Measurements from ENCODE around the gene CEP192.

CEP192 gene

DNA sequence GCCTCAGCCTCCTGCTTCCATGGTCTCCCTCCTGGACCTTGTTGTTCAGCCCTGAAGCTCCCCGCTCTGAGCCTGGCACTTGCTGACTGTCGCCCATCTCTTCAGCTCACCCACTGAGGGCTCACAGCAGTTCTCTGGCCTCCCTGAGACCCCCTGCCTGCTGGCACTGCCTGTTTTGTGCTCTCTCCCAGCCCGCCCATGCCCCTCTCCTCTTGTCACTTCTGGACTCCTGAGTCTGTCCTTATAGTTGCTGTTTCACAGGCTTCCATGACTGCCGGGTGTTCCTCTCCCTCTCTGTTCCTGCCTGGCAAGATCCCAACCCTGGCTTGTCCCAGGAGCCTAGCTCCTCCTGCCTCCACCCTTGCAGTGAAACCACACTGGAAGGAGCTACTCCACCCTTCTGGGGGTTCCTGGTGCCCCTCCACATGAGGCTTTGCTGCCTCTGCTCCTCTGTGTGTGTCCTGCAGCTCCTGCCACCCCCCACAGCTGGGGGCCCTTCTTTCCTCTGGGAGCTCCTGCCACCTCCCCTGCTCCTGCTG, 110.6 kb downstream of the CEP192 start:
- DNase-seq, result no peak

DNA sequence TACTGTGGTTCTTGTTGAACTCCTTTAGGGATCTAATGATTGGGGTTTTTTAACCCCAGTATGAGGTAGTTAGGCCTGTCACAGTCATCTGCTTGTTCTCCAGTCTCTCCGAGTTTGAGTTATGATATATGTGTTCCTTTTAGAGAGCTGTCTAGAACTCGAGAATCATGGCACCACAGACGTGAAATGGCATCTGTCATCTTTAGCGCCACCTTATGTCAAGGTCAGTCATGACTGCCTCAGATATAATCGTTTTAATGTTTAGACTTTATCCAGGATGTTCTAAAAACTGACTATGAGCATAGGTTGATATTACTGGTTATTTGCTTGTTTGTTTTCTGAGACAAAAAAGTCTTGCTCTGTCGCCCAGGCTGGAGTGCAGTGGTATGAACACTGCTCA, 112.2 kb downstream of the CEP192 start:
- DNase-seq, result no peak

GRCh38 chr18:13105059-13105458, 113.9 kb downstream of the CEP192 start:
- DNase-seq, result no peak

- DNase-seq, result no peak
Observed at GRCh38 chr18:13107074-13107473, 115.9 kb downstream of the CEP192 start.

GRCh38 chr18:13108330-13108729, 117.2 kb downstream of the CEP192 start:
- DNase-seq, result no peak

DNA sequence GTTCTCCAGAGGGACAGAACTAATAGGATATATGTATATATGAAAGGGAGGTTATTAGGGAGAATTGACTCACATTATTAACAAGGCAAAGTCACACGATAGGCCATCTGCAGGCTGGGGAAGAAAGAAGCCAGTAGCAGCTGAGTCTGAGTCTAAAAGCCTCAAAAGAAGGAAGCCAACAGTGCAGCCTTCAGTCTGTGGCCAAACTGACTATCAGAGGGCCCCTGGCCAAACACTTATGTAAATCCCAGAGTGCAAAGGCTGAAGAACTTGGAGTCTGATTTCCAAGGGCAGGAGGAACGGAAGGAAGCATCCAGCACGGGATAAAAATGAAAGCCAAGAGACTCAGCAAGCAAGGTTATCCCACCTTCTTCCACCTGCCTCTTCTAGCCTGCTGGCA, 119.4 kb downstream of the CEP192 start:
- no peak for DNase-seq

GRCh38 chr18:13112982-13113381, 121.8 kb downstream of the CEP192 start:
- peak; percentile 89 for DNase-seq

- DNase-seq, result peak; percentile 21
Observed at GRCh38 chr18:13120255-13120654, 129.1 kb downstream of the CEP192 start.

- DNase-seq, result peak; percentile 52
Observed at GRCh38 chr18:13120983-13121441, 129.8 kb downstream of the CEP192 start.

DNA sequence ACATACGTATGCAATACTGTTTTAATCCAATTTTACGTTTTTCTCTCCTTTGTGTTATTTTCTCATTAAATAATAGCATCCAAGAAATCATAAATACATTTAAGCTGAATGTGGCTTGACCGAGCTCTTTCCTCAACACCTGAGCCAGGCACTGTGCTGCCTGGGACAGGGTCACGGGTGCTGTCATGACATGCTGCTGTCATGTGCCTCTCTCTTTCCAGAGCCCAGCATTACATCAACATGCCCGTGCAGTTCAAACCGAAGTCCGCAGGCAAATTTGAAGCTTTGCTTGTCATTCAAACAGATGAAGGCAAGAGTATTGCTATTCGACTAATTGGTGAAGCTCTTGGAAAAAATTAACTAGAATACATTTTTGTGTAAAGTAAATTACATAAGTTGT, 133.2 kb downstream of the CEP192 start:
- DNase-seq, result no peak

DNA sequence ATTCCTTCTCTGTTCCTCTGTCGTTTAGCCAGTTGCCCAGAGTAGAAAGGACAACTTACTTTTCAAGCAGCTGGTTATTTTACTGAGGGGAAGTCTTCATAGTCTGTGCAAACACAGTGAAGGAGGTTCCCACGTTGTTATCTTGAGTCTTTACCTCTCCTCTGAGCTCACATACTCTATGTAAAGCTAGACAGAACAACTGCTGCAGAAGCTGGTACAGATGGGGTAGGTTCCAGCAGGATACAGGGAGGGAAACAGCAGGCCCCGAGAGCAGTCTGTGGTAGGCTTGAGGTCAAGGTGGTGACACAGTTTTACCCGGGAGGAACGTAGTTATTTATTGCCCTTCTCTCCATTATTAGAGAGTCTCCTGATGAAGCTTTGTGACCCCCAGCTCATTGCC, 134.0 kb downstream of the CEP192 start:
- no peak for DNase-seq

DNA sequence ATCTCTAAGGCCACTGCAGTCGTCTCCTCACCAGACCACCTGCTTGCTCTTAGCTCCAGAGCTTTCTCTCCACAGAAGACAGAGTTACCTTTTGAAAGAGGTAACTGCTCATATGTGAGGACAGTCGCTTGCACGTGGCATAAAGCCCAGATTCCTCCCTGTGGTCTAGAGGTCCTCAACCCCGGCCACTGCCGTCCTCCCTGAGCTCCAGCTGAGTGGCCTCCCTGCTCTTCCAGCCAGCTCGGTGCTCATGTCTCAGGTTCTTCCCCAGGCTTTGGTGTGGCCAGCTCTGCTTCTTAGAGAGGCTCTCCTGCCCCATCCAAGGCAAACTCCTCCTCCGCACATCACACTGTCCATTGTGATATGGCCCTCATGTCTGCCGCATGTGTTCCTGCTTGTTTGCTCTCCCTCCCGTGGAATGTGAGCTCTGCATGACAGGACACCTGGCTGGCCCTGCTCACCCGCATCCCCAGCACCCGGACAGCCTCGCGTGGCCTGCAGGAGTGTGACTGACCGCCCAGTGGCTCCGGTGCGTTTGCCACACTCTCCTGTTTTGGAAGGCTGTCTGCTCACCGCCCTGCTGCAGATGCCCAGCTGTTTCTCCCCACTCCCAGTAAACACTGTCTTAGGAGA, 135.9 kb downstream of the CEP192 start:
- DNase-seq, result no peak

- DNase-seq, result no peak
Observed at GRCh38 chr18:13131283-13131682, 140.1 kb downstream of the CEP192 start.

- DNase-seq, result no peak
Observed at GRCh38 chr18:13134551-13135401, 143.6 kb downstream of the CEP192 start.

DNA sequence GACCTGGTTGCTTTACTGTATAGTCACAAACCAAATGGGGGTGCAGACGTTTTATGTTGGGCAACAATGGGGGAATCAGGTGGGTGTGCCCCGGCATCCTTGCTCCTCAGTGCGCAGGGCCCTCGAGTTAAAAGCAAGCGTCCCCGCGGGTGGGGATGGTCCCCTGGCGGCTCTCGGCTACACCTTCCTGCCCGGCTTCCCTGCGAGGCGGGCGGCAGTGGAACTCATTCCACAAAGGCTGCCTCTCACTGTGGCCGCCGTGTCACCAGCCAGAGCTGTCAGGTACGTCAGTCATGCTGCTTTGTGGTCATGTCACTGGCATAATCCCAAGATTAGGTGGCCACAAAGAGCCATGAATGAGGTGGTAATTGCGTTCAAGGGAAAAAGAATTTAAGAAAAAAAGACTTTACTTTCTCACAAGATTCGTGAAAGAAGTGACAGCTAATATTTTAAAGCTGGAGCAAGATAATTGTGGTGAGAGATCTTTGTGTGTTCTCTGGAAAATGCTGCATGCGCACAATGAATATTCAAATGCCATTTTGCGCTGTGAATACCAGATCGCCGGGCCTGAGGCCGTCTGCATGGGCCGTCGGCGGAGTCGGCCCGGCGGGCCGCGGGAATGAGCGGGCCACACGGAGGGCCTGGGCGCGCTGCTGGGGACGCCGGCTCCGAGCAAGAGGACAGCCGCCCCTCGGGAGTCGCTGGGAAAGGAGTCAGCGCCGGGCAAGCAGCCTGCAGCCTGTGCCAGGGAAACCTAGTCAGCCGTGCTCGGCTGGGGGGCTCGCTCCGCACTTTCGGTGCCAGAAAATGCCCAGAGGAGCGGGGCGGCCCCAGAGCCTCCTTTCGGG, 145.1 kb downstream of the CEP192 start:
- DNase-seq, result peak; percentile 67

- DNase-seq, result peak; percentile 77
Observed at GRCh38 chr18:13136904-13137669, 145.9 kb downstream of the CEP192 start.

DNA sequence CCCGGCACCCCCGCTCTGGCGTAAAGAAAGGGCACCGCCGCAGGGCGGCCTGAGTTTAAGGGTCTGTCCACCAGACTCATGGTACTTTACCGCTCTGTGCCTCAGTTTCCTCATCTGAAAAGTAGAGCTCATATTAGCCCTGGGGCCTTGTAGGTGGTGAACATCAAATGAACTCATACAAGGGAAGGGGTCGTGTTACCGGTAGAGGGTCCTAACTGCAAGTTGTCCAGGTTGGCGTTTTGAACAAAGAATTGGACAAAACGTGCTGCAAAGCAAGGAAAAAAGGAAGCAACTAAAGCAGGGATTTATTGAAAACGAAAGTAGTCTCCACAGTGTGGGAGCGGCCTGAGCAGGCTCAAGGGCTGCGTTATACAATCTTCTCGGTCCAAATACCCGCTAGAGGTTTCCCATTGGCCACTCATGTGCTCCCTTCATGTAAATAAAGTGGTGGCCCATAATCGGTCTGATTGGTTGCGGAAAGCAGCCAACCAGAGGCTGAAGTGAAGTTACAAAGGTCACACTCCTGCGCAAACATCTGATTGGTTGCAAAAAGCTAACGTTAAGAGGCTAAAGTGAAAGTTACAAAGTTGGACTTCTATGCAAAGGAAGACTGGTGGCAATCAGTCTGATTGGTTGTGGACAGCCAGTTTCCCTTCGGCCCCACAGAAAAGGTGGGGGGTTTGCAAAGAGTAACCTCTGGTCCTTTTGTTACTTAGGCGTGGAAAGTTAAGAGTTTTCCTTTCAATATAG, 146.7 kb downstream of the CEP192 start:
- no peak for DNase-seq

DNA sequence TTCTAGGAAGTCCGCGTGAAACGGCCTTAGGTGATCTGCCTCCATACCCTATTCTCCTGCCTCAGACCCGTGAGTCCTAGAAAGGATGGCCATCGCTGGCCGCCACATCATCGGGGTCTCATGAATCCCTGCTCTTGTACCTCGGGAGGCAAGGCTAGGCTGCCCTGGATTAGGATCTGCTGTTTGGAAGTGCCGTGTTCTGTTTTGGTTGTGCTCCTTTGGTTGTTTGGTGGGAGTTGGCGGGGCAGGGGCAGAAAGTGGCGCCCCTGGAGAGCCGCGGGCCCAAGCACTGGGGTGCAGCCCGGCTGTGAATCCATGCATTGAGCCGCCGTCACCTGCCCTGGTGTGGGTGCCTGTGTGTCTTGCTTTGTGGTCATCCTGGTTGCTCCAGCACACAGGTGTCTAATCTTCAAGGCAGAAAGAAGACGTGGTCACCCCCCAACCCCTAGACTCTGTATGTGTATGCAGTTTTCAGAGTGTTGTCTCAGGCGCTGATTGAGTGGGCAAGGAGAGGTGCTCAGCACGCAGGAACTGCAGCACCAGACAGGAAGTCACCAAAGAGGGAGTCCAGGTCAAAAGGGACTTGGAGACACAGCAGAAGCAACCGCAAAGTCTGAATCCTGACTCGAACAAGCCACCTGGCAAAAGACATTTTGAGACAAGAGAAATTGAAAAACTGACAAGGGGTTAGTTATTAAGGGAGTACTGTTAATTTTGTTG, 147.4 kb downstream of the CEP192 start:
- DNase-seq, result no peak

GRCh38 chr18:13139885-13140450, 148.8 kb downstream of the CEP192 start:
- DNase-seq, result no peak

GRCh38 chr18:13141209-13141608, 150.0 kb downstream of the CEP192 start:
- DNase-seq, result no peak

Measured in eye (tissue), 1 donor.